GM19351 (cell line): ENCODE data around the gene TTC27.
"Not testable (repeated sequence)": the region's sequence is repeated elsewhere in the genome, so short reads cannot be mapped to it uniquely, and the experiment has no call there.

Source experiments
- ATAC-seq: cut with Tn5 transposase; IDR thresholded peaks from one replicate; pipeline ENCODE4 v1.9.1; 2021; ENCODE audit warnings: mild to moderate bottlenecking, moderate library complexity; ENCODE audit not compliant: unreplicated experiment

TTC27 gene

DNA sequence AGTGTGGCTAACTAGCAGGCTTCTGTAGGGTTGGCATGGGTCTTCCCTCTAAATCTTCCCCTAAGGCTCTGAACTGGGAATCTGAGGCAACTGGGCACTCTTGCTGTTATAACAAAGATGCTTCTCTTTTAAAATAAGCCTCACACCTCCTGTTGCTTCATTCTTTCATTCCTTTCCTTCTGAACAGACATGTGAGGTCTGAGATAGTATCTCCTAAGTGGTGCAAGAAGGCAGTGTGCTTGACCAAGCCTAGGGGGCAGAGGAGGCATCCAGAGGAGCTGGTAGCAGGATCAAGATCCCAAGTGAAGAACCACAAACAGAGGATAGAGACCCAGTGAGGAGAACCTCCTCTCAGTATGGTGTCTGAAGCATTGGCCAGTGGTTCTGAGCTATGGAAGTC is 90.9 kb downstream of the TTC27 start:
- no peak for ATAC-seq

DNA sequence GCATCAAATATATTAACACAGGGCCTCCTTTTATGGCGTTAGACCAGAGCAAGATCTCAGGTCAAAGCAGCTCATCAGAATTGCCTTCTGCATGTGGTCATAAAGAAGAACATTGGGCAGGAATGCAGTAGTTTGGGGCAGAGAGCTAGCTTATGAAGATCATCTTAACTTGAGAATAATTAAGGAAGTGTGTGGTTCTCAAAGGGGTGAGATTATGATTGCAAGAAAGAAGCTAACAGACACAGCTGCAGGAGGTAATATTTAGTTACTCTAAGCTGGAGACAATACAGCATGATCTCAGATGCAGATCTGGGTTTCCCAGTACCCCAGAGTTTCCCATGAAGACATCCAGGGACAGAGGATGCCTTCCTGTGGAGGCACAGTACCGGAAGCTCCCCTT is 91.6 kb downstream of the TTC27 start:
- no peak for ATAC-seq

DNA sequence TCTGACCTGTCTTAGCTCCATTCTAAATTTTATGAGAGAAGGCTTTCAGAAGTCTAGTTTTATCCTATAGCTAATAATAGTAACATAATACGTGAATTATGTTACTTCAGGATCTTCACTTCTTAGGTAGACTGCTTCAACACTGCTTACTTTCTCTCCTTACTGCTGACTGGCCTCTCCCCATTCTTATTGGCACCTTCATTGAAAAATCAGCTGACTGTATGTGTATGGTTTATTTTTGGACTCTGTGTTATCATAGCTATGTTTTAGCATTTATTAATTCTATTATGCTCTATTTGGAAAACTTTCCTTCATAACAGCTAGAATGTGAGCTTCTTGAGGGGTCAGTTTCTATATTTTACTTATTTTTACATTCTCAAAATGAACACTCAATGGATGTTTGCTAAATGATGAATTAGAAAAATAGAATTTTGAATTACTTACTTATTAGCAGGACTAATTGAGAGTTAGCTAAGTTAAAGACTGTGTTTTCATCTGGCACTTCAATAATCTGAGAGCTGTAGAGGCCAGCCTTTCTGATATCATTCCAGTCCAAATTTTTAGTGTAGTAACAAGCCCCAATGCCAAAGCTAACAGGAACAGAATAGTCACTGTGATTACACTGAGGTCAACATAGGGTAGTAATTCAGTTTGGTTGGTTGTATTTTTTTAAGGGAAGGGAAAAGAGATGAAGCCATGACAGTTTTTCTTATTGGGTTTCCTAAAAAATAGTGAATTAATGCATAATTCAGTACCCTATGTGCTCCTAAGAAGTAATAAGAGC is 92.3 kb downstream of the TTC27 start:
- ATAC-seq: no peak

DNA sequence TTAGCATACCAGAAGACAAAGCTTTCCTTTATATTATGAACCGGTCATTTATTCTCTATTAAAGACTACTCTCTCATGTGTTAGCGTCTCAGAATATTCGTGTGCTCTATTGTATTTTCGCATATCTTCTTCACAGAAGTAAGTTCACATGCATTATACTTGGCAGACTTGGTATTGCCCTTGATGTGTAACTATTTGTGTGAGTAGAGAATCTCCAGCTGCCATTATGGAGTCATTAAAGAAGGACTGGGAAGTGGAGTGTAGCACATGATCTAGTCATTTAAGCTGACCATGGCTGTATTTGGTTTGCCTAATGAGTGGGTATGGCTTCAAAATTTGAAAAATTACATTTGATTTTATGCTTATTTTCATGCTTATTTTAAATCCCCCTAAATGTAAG is 92.9 kb downstream of the TTC27 start:
- no peak for ATAC-seq

DNA sequence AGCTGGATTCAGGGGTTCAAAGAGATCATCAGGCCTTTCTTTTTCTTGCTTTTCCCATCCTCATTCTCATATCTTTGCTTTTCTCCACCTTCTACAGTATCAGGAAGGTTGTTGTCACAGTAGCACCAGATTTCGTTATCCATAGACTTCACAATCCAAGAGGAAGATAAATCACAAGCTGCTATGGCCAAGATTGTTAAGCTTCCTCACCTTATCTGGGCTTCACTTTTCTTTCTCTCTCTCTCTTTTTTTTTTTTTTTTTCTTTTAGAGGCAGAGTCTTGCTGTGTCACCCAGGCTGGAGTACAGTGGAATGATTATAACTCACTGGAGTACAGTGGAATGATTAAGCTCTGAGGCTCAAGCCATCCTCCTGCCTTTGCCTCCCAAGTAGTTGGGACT is 93.5 kb downstream of the TTC27 start:
- no peak for ATAC-seq

DNA sequence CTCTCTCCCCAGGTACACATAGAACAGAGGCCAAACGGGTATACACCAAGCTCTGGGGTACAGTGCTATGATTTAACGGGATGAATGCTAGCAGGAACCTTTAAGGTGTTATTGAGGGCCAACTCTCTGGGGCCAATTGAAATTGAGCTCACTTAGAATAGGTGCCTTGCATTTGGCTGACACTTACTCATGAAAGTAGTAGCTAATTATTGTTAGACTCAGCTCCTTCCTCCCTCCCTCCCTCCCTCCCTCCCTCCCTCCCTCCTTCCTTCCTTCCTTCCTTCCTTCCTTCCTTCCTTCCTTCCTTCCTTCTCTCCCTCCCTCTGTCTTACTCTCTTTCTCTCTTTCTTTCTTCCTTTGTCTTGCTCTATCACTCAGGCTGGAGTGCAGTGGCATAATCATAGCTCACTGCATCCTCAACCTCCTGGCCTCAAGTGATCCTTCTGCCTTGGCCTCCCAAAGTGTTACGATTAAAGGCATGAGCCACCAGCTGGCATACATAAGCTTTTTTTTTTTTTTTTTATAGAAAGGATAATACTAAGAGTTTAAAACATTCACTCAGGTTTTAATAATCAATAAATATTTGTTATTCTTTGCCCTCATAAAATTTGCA is 95.7 kb downstream of the TTC27 start:
- ATAC-seq: no peak

DNA sequence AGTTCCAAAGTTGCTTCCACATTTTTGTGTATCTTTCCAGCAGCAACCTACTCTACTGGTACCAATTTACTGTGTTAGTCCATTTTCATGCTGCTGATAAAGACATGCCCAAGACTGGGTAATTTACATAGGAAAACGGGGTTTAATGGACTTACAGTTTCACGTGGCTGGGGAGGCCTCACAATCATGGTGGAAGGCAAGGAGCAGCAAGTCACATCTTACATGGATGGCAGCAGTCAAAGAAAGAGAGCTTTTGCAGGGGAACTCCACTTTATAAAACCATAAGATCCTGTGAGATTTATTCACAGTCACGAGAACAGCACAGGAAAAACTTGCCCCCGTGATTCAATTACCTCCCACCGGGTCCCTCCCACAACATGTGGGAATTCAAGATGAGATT is 98.8 kb downstream of the TTC27 start:
- ATAC-seq: not testable (repeated sequence)

DNA sequence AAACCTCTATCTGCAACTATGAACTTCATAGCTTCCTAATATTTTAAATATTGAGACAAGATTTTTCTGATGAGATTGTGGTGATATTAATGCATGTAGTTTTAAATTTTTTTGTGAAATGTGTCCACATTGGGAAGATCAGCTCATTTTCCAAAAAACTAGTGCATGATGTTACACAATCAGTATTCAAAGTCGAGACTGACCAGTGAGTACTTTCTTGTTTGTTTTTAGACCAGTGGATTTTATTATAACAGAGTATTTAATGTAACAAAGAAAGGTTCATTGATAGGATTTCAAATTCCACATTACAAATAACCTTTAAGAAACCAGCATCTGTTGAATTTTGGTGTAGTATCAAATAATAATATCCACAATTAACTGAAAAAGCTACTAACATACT is 99.3 kb downstream of the TTC27 start:
- ATAC-seq: no peak

DNA sequence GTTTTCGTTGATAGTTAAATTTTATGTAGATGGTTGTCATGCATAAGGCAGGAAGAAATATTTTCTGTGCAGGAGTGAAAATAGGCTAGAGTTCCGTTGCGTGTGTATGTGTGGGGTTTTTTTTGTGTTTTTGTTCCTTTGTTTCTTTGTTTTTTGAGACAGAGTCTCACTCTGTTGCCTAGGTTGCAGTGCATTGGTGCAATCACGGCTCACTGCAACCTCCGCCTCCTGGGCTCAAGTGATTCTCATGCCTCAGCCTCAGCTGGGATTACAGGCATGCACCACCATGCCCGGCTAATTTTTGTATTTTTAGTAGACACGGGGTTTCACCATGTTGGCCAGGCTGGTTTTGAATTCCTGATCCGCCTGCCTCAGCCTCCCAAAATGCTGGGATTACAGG is 103.1 kb downstream of the TTC27 start:
- not testable (repeated sequence) for ATAC-seq

DNA sequence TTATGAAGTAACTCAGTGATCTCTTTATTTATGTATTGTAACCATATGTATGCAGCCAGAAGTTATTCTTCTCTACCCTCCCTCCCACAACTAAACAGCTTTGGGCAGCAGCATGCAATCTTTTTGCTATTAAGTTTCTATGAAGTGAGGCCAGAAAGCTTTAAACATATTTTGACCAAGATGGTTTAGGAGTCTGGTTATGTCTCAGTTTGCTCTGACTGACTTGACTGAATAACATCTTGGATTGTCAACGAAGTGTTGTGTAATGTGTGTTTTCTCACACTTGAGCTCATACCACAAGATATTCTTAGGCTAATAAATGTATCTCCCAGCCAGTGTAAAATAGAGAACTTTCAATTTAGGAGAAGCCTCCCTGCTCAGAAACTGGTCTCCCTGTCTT is 104.3 kb downstream of the TTC27 start:
- no peak for ATAC-seq

DNA sequence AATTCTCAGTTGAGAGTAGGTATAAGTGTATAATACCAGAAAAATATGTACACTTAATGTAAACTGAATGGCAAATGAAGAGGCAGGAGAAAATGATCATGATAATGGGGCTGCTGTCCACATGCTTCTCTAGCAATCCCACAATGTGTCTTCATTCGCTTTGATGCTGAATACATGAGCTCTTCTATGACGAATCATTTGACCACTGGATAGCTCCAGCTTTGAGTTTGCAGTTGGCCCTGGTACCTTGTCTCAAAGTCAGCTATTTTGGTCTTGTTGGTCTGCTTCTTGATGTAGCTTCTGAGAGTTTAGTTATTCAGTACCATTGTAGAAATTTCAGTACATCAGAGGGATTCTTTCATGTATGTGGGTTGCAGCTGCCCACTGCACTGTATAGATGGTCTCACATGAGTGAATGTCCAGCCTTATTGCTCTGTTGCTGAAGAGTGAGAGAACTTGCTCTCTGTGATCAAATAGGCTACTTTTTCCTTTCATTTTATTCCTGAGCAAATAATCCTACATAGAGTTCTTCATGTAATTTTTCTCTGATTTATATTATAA is 105.1 kb downstream of the TTC27 start:
- peak; percentile 55 for ATAC-seq

DNA sequence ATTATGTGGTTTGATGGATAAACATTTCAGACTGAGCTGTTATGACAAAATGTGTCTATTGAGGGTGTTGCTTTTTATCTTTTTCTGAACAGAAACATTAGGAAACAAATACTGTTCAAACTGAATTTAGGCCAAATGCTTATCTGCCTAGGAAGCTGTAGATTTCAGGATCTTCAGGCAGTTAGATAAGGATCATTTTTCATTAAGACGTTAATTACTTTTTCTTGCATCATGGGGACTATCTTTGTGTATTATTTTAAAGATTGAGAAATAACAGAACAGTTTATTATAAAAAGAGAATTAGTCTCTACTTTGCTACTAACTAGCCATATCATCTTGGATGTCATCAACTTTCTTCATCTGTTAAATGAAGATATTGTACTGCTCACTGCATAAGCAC is 107.5 kb downstream of the TTC27 start:
- ATAC-seq: no peak

DNA sequence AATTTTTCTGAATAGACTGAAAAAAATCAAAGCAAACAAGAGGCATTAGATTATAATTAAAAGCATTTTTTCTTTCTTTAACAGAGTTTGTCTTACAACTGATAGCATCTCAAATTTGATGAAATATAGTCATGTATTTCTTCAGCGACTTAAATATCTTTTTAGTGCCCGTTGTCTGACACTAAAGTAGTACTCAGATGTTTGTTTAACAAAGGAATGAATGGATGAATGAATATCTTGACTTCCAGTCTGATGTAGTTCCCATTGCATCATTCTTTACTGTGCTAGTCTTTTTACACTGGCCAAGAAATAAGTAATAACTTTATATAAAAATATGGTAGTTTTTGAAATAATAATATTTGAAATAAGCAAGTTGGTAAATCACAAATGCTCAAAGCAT is 111.1 kb downstream of the TTC27 start:
- ATAC-seq: no peak

DNA sequence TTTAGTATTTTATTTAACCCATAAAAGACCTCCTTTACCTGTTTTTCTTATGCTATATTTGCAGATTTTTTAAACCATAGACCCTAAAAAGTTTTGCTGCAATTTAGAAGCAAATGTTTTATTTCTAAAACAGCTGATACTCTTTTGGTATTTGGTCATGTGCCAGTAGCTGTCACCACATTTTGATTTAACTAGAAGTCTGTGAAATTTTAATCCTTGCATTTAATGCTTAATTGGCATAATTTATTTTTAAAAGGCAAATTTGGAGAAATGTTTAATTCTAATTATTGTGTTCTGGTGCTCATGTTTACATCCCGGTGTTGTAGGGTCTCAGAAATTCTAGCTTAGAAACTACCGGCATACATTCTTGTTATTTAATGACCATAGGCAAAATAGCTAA is 111.8 kb downstream of the TTC27 start:
- no peak for ATAC-seq

DNA sequence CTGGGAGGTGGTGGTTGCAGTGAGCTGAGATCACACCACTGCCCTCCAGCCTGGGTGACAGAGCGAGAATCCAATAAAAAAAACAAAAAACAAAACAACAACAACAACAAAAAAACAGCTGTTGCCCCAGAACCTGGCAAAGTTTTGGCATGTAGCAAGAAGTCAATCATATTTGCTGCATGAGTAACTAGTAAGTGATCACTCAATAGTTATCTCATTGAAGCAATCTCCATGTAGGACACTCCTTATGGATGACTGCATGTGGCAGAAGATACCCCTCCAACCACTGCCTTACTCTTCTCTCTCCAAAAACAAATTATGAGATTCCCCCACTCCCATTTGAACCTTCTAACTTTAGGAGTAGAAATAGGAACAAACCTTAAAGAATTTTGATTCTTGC is 113.7 kb downstream of the TTC27 start:
- ATAC-seq: no peak

DNA sequence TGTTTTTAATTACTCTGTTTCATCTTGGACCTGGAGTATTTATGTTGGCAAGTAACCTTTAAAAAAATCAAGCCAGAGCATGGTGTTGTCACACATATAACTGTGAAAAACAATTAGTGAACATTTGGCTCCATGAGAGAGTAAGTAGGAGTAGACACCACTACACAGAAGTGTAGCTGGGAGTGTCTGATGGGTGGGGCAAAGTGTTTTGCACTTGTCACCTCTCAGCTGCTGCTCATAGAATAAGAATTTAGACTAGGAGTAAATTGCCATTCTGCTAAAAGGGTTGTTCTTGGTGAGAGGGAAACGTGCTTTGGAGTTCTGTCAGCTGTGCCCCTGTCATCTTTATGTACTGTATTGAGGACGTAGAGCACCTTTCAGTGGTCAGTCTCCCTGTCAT is 114.5 kb downstream of the TTC27 start:
- no peak for ATAC-seq

DNA sequence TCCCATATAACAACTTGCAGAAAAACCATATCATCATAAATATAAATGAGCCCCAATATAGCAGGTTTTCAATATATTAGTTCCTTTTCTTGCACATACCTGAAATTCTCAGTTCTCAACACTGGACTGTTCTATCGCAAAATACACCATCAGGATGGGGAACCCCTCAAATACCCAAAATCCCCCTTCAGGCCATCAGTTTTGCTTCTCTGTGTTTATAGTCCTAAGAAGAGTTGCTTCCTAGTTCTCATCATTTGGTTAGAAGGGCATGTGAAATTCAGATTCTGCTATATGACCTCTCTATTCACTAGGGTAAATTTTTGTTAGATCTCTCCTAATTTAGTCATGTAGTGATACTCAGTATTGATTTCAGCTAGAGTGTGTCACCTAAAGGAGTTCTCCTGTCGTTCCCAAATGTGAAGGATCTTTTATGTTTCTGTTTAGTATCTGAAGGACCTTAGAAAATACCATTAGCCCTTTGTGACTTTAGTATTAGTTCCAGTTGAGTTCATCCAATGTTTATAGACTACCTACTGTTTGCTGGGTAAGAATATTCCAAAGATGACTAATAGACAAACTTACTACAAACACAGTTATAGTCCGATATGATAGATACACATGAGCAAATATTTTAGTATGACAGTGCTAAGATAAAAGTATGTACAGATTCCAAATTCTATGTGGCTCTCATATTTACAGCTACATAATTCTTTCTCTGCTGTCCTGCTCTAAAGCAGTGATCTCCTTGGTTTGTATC is 115.8 kb downstream of the TTC27 start:
- ATAC-seq: peak; percentile 83

DNA sequence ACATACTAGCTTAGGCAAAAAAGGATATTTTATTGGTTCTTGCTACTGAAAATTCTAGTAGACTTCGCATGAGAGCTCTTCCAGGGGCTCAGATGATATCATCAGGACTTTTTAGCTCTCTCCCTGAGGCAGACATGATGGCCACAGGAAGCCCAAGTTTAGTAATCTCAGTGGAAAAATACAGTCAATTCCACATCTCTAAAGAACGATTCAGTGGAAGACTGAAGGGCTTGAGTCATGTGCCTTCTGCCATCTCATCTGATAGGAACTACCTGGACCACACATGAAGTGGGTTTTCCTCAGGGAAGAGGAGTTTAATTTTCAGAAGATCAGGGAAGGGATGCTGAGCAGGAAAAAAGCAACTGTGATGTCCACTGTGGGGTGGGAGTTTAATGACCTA is 117.3 kb downstream of the TTC27 start:
- no peak for ATAC-seq

DNA sequence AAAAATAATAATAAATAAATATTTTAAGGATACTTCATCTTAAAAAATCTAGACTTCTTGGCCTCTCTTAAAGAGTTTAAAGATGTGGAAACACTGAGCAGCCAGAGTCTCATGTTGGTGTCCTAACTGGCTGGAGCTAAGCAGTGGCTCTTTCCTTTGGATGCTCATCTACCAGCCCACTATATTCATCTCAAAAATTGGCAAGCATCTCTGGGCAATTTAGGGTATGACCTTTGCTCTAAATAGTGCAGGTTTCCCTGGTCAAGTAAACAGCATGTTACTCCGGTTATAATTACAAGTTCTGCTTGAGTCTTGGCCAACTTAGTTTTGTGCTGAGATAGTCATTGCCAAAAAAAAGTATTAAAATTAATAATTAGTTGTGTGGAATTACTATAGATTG is 117.8 kb downstream of the TTC27 start:
- ATAC-seq: no peak

DNA sequence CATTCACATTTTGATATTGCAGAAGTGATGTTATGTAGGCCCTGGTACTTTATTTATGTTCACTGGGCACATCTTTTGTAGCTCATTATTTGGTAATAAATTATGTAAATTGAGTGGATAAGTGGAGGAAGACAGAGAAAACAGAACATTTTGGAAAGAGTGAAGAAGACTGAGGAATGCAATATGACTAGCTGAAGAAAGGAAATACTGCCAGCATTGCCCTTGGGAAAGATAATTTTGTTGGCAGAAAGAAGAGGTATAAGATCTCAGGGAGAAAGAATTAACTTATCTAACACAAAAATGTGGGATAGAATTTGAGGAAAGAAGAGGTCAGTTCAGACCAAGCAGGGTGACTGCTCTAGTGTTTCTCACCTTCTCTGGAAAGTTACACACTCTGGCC is 118.8 kb downstream of the TTC27 start:
- ATAC-seq: no peak

DNA sequence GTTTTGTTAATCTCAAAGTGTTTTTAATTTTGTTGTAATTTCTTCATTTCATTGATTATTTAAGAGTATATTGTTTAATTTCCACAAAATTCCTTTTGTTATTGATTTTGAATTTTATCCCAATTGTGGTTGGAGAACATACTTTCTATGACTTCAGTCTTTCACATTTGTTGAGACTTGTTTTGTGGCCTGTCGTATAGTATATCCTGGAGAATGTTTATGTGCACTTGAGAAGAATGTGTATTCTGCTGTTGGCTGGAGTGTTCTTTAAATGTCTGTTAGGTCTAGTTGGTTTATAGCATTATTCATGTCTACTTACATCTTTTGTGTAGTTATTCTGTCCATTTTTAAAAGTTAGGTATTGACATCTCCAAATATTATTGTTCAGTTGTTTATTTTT is 120.3 kb downstream of the TTC27 start:
- ATAC-seq: no peak

DNA sequence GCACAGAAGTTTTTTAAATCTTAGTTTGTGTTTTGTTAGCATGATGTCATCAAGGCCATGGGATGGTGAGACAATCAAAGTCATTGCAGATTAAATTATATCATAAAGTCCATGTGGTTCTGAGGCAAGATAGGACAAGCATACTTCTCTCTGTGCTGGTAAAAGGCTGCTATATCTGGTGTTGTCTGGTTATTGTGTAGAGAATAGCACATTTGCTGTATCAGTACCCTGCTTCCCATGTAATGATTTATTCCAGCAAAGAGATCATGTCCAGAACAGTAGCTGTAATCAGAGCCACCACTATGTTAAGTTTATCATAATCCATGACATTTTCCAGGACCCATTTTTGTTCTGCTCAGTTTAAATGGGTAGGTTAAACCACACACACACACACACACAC is 123.0 kb downstream of the TTC27 start:
- ATAC-seq: no peak
